HG03095 (cell line): ENCODE results near the gene SGCD.

Source experiments
- ATAC-seq: cut with Tn5 transposase; IDR thresholded peaks from one replicate; pipeline ENCODE4 v1.9.1; 2021; ENCODE audit warnings: moderate library complexity; ENCODE audit not compliant: unreplicated experiment

SGCD gene

GRCh38 chr5:156755421-156756087 is 428.6 kb downstream of the SGCD start:
- no peak for ATAC-seq

GRCh38 chr5:156758011-156758791 is 431.2 kb downstream of the SGCD start:
- ATAC-seq: no peak

GRCh38 chr5:156759156-156759555 is 432.2 kb downstream of the SGCD start:
- ATAC-seq: no peak

- ATAC-seq: no peak
Measured at GRCh38 chr5:156762771-156763170, 435.8 kb downstream of the SGCD start.

GRCh38 chr5:156764176-156764971 is 437.4 kb downstream of the SGCD start:
- ATAC-seq: no peak

GRCh38 chr5:156774273-156774672 is 447.3 kb downstream of the SGCD start:
- ATAC-seq: no peak

- no peak for ATAC-seq
Measured at GRCh38 chr5:156778139-156778706, 451.3 kb downstream of the SGCD start.

GRCh38 chr5:156778752-156779151 is 451.8 kb downstream of the SGCD start:
- ATAC-seq: no peak

GRCh38 chr5:156779436-156779835 is 452.5 kb downstream of the SGCD start:
- ATAC-seq: no peak

GRCh38 chr5:156783092-156783491 is 456.1 kb downstream of the SGCD start:
- ATAC-seq: no peak

- no peak for ATAC-seq
Measured at GRCh38 chr5:156794687-156795086, 467.7 kb downstream of the SGCD start.

GRCh38 chr5:156798201-156798600 is 471.2 kb downstream of the SGCD start:
- ATAC-seq: no peak

- no peak for ATAC-seq
Measured at GRCh38 chr5:156799171-156799570, 472.2 kb downstream of the SGCD start.

- no peak for ATAC-seq
Measured at GRCh38 chr5:156800929-156801328, 474.0 kb downstream of the SGCD start.

- ATAC-seq: no peak
Measured at GRCh38 chr5:156802501-156802900, 475.5 kb downstream of the SGCD start.

GRCh38 chr5:156803404-156803803 is 476.4 kb downstream of the SGCD start:
- no peak for ATAC-seq

- no peak for ATAC-seq
Measured at GRCh38 chr5:156812959-156813358, 486.0 kb downstream of the SGCD start.

GRCh38 chr5:156815988-156816599 is 489.1 kb downstream of the SGCD start:
- ATAC-seq: peak; percentile 60
